CD8-positive, alpha-beta memory T cell (primary cell): ENCODE results near the gene PRR15L. TPM values are rescaled to one million over a fixed set of nuclear protein-coding genes. Genes with fewer than 3 reads are reported as not detected.
"Not testable (repeated sequence)": the region's sequence is repeated elsewhere in the genome, so short reads cannot be mapped to it uniquely, and the experiment has no call there.

Experiments used
- CTCF ChIA-PET: fragments of 350-600 bp; sonication (Branson Sonifier 250); formaldehyde crosslinking; loops from one replicate; lab custom pipeline; 2021; ENCODE audit warnings: antibody characterized with exemption; lab: Charles Lee
- POLR2A ChIA-PET: fragments of 350-600 bp; sonication (Branson Sonifier 250); formaldehyde crosslinking; loops from one replicate; lab custom pipeline; 2021; ENCODE audit warnings: antibody characterized with exemption; lab: Charles Lee
- DNase-seq, 5 donors: peaks; one replicate each; pipeline versions ENCODE4 v3.0.0 to v3.0.0-alpha.2; 2020 to 2022; ENCODE audit warnings: mixed read lengths in 1 of 5
- H3K27ac ChIP-seq: one replicate; pipeline ENCODE4 v1.7.0; 2013; ENCODE audit warnings: low read depth, mild to moderate bottlenecking, low read length, moderate library complexity
- H3K27me3 ChIP-seq: 2 replicates; pipeline ENCODE4 v1.7.0; 2013; ENCODE audit warnings: low read length, mild to moderate bottlenecking; ENCODE audit not compliant: insufficient read depth, poor library complexity, severe bottlenecking
- H3K36me3 ChIP-seq: 2 replicates; pipeline ENCODE4 v1.7.0; 2013; ENCODE audit warnings: mild to moderate bottlenecking, low read length, moderate library complexity; ENCODE audit not compliant: insufficient read depth
- H3K4me1 ChIP-seq: 2 replicates; pipeline ENCODE4 v1.7.0; 2013; ENCODE audit warnings: mild to moderate bottlenecking, low read length, moderate library complexity; ENCODE audit not compliant: insufficient read depth
- H3K4me3 ChIP-seq: 2 replicates; pipeline ENCODE4 v1.7.0; 2013; ENCODE audit warnings: mild to moderate bottlenecking, low read length
- H3K9me3 ChIP-seq: 2 replicates; pipeline ENCODE4 v1.7.0; 2013; ENCODE audit warnings: mild to moderate bottlenecking, low read length
- H3K27ac Mint-ChIP-seq, 8 donors: one replicate each; pipeline ENCODE4 v1.8.0; 2020 to 2021; ENCODE audit warnings: mixed read lengths in 8 of 8, mild to moderate bottlenecking in 6 of 8, inconsistent platforms in 3 of 8, moderate library complexity in 3 of 8
- H3K27me3 Mint-ChIP-seq, 2 donors: one replicate each; pipeline ENCODE4 v1.8.0; 2020 to 2021; ENCODE audit warnings: mixed read lengths in 2 of 2, mild to moderate bottlenecking in 1 of 2, moderate library complexity in 1 of 2
- H3K36me3 Mint-ChIP-seq, 3 donors: one replicate each; pipeline ENCODE4 v1.8.0; 2020 to 2021; ENCODE audit warnings: mixed read lengths in 3 of 3, inconsistent platforms in 1 of 3, mild to moderate bottlenecking in 1 of 3
- H3K4me1 Mint-ChIP-seq, 3 donors: one replicate each; pipeline ENCODE4 v1.8.0; 2020 to 2021; ENCODE audit warnings: mixed read lengths in 3 of 3, inconsistent platforms in 1 of 3, mild to moderate bottlenecking in 1 of 3
- H3K4me3 Mint-ChIP-seq, 7 donors: one replicate each; pipeline ENCODE4 v1.8.0; 2020 to 2021; ENCODE audit warnings: mixed read lengths in 7 of 7, mild to moderate bottlenecking in 6 of 7, moderate library complexity in 4 of 7, inconsistent platforms in 2 of 7
- H3K9me3 Mint-ChIP-seq, 5 donors: one replicate each; pipeline ENCODE4 v1.8.0; 2020 to 2022; ENCODE audit warnings: mixed read lengths in 5 of 5, mild to moderate bottlenecking in 3 of 5, moderate library complexity in 2 of 5, inconsistent platforms in 1 of 5
- polyA plus RNA-seq: library from polyadenylated mRNA; unstranded; fragments of 300-500 nt; fragmentation: Illumina TruSeq; gene quantifications from one replicate; pipeline ENCODE4 v1.2.3, GENCODE V29; 2021
- total RNA-seq, 2 experiments: library from RNA; stranded (reverse); gene quantifications; one replicate each; pipeline ENCODE4 v1.2.3, GENCODE V29; 2021

Gene PRR15L
- total and polyA plus RNA-seq, 3 experiments from 2014 or later: not detected

- no peak overlapping the region for H3K4me3 ChIP-seq
- no peak for DNase-seq
- Mint-ChIP-seq H3K36me3 (peaks cover 0 to 2% (median 0%) of the 10 kb centered on the region in 3 donors), H3K9me3 (no peaks in the 10 kb centered on the region), H3K4me1 (peaks cover 13 to 25% (median 21%) of the 10 kb centered on the region in 3 donors), H3K27ac (no peak overlapping the region), H3K27me3 (no peaks in the 10 kb centered on the region), H3K4me3 (no peak overlapping the region)
- no peak overlapping the region for H3K27ac ChIP-seq
- H3K27me3 ChIP-seq: no peaks in the 10 kb centered on the region
- ChIA-PET POLR2A (no interaction called here), CTCF (interaction anchor here (1.8 kb wide), 1 partner anchor 9 kb away, joined by 7 read pairs; no protein-coding TSS in a partner anchor)
- no peaks in the 10 kb centered on the region for H3K36me3 ChIP-seq
- H3K9me3 ChIP-seq: no peaks in the 10 kb centered on the region
- peaks cover 18% of the 10 kb centered on the region for H3K4me1 ChIP-seq
Measured at GRCh38 chr17:47937941-47938340, 19.7 kb downstream of the PRR15L start.

DNA sequence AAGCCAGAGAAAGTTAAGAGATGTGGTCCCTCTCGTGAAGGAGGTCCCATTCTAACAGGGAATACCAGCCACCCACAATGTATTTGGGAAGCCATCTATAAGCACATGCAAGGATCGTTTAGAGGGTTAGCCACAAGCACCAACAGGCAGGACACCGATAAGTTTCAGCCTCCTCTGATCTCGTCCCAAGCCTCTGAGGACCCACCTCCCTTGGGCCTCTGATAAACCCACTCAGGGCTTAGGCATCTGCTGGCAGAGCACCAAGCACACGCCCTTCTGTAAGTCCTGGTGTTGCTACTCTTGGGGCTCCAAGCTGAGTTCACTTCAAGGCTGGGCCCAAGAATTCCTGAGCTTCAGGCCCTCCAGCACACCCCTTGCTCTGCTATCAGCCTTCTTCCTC lies 21.7 kb downstream of the PRR15L start:
- Histone ChIP-seq H3K36me3 (no peaks in the 10 kb centered on the region), H3K9me3 (no peaks in the 10 kb centered on the region), H3K4me1 (peaks cover 3% of the 10 kb centered on the region), H3K27me3 (no peaks in the 10 kb centered on the region), H3K4me3 (no peak overlapping the region), H3K27ac (no peak overlapping the region)
- Mint-ChIP-seq H3K36me3 (no peaks in the 10 kb centered on the region), H3K4me1 (peaks cover 3 to 7% (median 6%) of the 10 kb centered on the region in 3 donors), H3K9me3 (no peaks in the 10 kb centered on the region), H3K4me3 (no peak overlapping the region), H3K27me3 (peaks cover 0 to under 1% of the 10 kb centered on the region in 2 donors), H3K27ac (no peak overlapping the region)
- DNase-seq: no peak
- CTCF ChIA-PET: interaction anchor here (0.7 to 1.8 kb wide), 5 partner anchors 11 to 35 kb away, joined by 3 to 7 read pairs (median 4); partner anchors contain the start of gene CDK5RAP3
- POLR2A ChIA-PET: no interaction called here

DNA sequence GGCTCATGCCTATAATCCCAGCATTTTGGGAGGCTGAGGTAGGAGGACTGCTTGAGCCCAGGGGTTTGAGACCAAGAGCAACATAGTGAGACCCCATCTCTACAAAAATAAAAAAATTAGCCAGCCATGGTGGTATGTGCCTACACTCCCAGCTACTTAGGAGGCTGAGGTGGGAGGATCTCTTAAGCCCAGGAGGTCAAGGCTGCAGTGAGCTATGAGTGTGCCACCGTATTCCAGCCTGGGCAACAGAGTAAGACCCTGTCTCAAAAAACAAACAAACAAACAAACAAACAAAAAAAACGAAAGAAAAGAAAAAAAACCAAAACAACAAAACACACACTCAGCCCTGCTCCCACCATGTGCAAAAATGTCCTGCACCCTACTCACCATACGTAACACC lies 22.2 kb downstream of the PRR15L start:
- H3K9me3 ChIP-seq, H3K27ac Mint-ChIP-seq, DNase-seq, H3K27ac ChIP-seq, POLR2A ChIA-PET, H3K4me3 Mint-ChIP-seq, H3K27me3 ChIP-seq, H3K36me3 ChIP-seq, H3K4me1 ChIP-seq, H3K36me3 Mint-ChIP-seq, H3K9me3 Mint-ChIP-seq, H3K27me3 Mint-ChIP-seq, H3K4me1 Mint-ChIP-seq, H3K4me3 ChIP-seq: not testable (repeated sequence)
- CTCF ChIA-PET: interaction anchor here (0.7 to 1.2 kb wide), 3 partner anchors 11 to 15 kb away, joined by 3 to 4 read pairs (median 3); no protein-coding TSS in a partner anchor

DNA sequence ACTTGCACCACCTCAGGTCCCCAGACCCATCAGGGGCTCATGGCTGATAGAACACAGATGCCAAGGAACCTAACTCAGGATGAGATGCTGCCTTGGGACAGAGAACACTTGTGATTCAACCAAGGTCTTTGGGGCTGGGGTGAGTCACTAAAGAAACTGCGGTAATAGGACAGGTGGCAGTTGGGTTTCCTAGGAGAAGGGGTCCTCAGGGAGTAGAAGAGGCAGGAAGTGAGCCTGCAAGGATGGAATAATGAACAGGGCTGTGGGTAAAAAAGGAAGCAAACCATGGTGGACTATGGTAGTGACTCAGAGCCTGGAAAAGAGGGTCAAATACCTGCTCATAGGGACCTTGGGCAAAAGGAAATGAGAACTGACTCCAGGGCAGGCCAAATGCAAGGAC lies 22.8 kb downstream of the PRR15L start:
- Mint-ChIP-seq H3K9me3 (no peaks in the 10 kb centered on the region), H3K27ac (no peak overlapping the region), H3K27me3 (peaks cover 0 to 1% of the 10 kb centered on the region in 2 donors), H3K4me1 (no peaks in the 10 kb centered on the region), H3K36me3 (peaks cover 0 to 9% (median 5%) of the 10 kb centered on the region in 3 donors), H3K4me3 (no peak overlapping the region)
- ChIA-PET CTCF (interaction anchor here (1.2 kb wide), 1 partner anchor 12 kb away, joined by 4 read pairs; no protein-coding TSS in a partner anchor), POLR2A (no interaction called here)
- no peak for DNase-seq
- H3K9me3 ChIP-seq: no peaks in the 10 kb centered on the region
- no peak overlapping the region for H3K4me3 ChIP-seq
- no peaks in the 10 kb centered on the region for H3K4me1 ChIP-seq
- H3K27me3 ChIP-seq: no peaks in the 10 kb centered on the region
- no peak overlapping the region for H3K27ac ChIP-seq
- H3K36me3 ChIP-seq: peaks cover 5% of the 10 kb centered on the region

- Histone ChIP-seq H3K4me3 (no peak overlapping the region), H3K36me3 (peaks cover 11% of the 10 kb centered on the region), H3K4me1 (no peaks in the 10 kb centered on the region), H3K27me3 (no peaks in the 10 kb centered on the region), H3K9me3 (no peaks in the 10 kb centered on the region), H3K27ac (no peak overlapping the region)
- CTCF ChIA-PET: interaction anchor here (1.1 kb wide), 1 partner anchor 14 kb away, joined by 3 read pairs; no protein-coding TSS in a partner anchor
- POLR2A ChIA-PET: interaction anchor here (0.6 kb wide), 2 partner anchors 32 to 213 kb away, joined by 3 to 5 read pairs; no protein-coding TSS in a partner anchor
- Mint-ChIP-seq H3K27me3 (peaks cover 0 to 1% of the 10 kb centered on the region in 2 donors), H3K27ac (peak overlapping the region in 3 of 8 donors; percentile 11 to 32 (median 14)), H3K4me3 (no peak overlapping the region), H3K9me3 (no peaks in the 10 kb centered on the region), H3K36me3 (peaks cover 0 to 38% (median 14%) of the 10 kb centered on the region in 3 donors), H3K4me1 (no peaks in the 10 kb centered on the region)
- DNase-seq: no peak
Measured at GRCh38 chr17:47931848-47932247, 25.8 kb downstream of the PRR15L start.

GRCh38 chr17:47929218-47930000 lies 28.3 kb downstream of the PRR15L start:
- H3K27ac ChIP-seq: no peak overlapping the region
- Mint-ChIP-seq H3K27ac (peak overlapping the region in 1 of 8 donors; percentile 32), H3K4me3 (no peak overlapping the region), H3K9me3 (no peaks in the 10 kb centered on the region), H3K4me1 (no peaks in the 10 kb centered on the region), H3K27me3 (peaks cover 0 to 1% of the 10 kb centered on the region in 2 donors), H3K36me3 (peaks cover 6 to 57% (median 22%) of the 10 kb centered on the region in 3 donors)
- H3K4me1 ChIP-seq: no peaks in the 10 kb centered on the region
- no peak for DNase-seq
- H3K27me3 ChIP-seq: no peaks in the 10 kb centered on the region
- POLR2A ChIA-PET: no interaction called here
- H3K36me3 ChIP-seq: peaks cover 28% of the 10 kb centered on the region
- H3K9me3 ChIP-seq: no peaks in the 10 kb centered on the region
- CTCF ChIA-PET: interaction anchor here (0.8 to 2.0 kb wide), 2 partner anchors 19 to 42 kb away, joined by 3 to 4 read pairs; partner anchors contain the start of gene CDK5RAP3
- no peak overlapping the region for H3K4me3 ChIP-seq

DNA sequence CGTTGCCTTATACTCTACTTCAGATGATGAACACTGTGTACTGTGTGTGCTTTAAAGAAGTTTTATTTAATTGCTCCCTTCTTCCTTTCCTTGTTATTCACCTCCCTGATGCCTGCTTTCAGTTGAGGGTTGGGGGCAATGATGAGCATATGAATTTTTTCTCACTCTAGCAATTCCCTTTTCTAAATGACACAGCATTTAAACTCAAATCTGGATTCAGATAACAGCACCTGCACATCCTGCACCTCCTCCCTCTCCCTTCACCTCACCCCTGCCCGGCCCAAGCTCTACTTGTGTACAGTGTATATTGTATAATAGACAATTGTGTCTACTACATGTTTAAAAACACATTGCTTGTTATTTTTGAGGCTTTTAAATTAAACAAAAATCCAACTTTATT lies 29.3 kb downstream of the PRR15L start:
- Mint-ChIP-seq H3K4me3 (no peak overlapping the region), H3K4me1 (no peaks in the 10 kb centered on the region), H3K27ac (peak overlapping the region in 2 of 8 donors; percentile 7 to 34), H3K36me3 (peaks cover 6 to 67% (median 24%) of the 10 kb centered on the region in 3 donors), H3K9me3 (no peaks in the 10 kb centered on the region), H3K27me3 (peaks cover 0 to 1% of the 10 kb centered on the region in 2 donors)
- no peak for DNase-seq
- Histone ChIP-seq H3K36me3 (peaks cover 37% of the 10 kb centered on the region), H3K4me1 (no peaks in the 10 kb centered on the region), H3K9me3 (no peaks in the 10 kb centered on the region), H3K27ac (no peak overlapping the region), H3K4me3 (no peak overlapping the region), H3K27me3 (no peaks in the 10 kb centered on the region)
- POLR2A ChIA-PET: no interaction called here
- CTCF ChIA-PET: no interaction called here

DNA sequence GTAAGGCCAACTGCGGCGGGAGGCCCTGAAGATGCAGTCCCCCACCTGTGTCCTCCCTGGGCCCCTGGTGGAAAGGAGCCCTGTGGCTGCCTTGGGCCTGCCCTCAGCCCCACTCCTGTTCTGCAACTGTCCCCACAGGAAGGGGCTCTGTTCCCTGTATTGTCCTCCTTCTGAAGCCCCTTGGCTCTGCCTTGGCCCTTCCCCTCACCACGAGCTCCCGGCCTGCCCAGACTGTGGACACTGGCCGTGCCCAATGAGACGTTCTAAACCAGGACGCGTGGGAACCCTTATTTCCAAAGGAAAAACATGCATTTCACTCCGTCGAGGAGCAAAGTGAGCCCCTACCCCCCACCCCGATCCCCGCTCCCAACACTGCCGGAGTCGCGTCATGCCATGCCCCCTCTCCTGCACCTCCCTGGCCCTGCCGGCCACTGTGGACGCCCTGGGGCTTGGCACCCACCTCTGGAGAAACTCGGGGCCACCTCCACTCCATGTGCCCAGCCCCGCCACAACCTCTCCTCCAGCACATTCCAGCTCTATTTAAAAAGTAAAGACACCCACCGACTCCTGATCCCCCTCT lies 29.8 kb downstream of the PRR15L start:
- no peak for DNase-seq
- Histone ChIP-seq H3K9me3 (no peaks in the 10 kb centered on the region), H3K4me1 (no peaks in the 10 kb centered on the region), H3K27me3 (no peaks in the 10 kb centered on the region), H3K27ac (no peak overlapping the region), H3K36me3 (peaks cover 42% of the 10 kb centered on the region), H3K4me3 (no peak overlapping the region)
- ChIA-PET CTCF (no interaction called here), POLR2A (no interaction called here)
- peaks cover 6 to 72% (median 24%) of the 10 kb centered on the region in 3 donors for H3K36me3 Mint-ChIP-seq
- H3K27me3 Mint-ChIP-seq: peaks cover 0 to 1% of the 10 kb centered on the region in 2 donors
- no peak overlapping the region for H3K4me3 Mint-ChIP-seq
- H3K4me1 Mint-ChIP-seq: no peaks in the 10 kb centered on the region
- no peak overlapping the region for H3K27ac Mint-ChIP-seq
- no peaks in the 10 kb centered on the region for H3K9me3 Mint-ChIP-seq
